ENCODE data around the gene ZCRB1. TPM values are rescaled to one million over a fixed set of nuclear protein-coding genes. Genes with fewer than 3 reads are reported as not detected.
"Not testable (repeated sequence)": the region's sequence is repeated elsewhere in the genome, so short reads cannot be mapped to it uniquely, and the experiment has no call there.

ZCRB1 gene
- total RNA-seq, 2 experiments from 2014 or later, result 55.9 to 62.8 TPM

DNA sequence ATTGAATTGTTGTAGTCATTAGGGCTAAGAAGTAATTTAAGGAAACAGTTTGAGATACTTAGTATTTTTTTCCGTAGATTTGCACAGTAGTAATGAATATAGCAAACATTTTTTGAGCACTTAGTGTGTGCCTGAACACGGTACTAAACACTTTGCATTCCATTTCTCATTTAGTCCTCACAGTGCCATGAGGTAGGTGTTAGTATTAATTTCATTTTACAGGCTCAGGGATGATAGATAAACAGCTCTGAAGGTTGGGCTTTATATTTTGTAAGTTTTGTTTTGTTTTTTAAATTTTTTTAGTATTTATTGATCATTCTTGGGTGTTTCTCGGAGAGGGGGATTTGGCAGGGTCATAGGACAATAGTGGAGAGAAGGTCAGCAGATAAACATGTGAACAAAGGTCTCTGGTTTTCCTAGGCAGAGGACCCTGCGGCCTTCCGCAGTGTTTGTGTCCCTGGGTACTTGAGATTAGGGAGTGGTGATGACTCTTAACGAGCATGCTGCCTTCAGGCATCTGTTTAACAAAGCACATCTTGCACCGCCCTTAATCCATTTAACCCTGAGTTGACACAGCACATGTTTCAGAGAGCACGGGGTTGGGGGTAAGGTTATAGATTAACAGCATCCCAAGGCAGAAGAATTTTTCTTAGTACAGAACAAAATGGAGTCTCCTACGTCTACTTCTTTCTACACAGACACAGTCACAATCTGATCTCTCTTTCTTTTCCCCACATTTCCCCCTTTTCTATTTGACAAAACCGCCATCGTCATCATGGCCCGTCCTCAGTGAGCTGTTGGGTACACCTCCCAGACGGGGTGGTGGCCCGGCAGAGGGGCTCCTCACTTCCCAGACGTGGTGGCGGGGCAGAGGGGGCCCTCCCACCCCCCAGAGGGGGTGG is 23.5 kb upstream of the ZCRB1 start:
- H3K27ac Mint-ChIP-seq; H3K27me3 Mint-ChIP-seq; ATAC-seq; DNase-seq; H3K9me3 Mint-ChIP-seq (ENCODE audit: low read depth); H3K4me1 Mint-ChIP-seq; H3K4me3 Mint-ChIP-seq: not testable (repeated sequence)
- CTCF ChIA-PET, result interaction anchor here (2.2 kb wide), 1 partner anchor 23 kb away, joined by 6 read pairs; no protein-coding TSS in a partner anchor
- peaks cover 23% of the 10 kb centered on the region for H3K36me3 Mint-ChIP-seq

GRCh38 chr12:42346403-42347002 is 20.6 kb upstream of the ZCRB1 start:
- no peak for DNase-seq
- no peaks in the 10 kb centered on the region for H3K9me3 Mint-ChIP-seq (ENCODE audit: low read depth)
- CTCF ChIA-PET, result interaction anchor here (1.2 kb wide), 1 partner anchor 11 kb away, joined by 4 read pairs; no protein-coding TSS in a partner anchor
- no peak overlapping the region for H3K4me3 Mint-ChIP-seq
- no peak for ATAC-seq
- no peak overlapping the region for H3K27ac Mint-ChIP-seq
- H3K27me3 Mint-ChIP-seq, result no peaks in the 10 kb centered on the region
- peaks cover 27% of the 10 kb centered on the region for H3K36me3 Mint-ChIP-seq
- H3K4me1 Mint-ChIP-seq, result peaks cover 13% of the 10 kb centered on the region

GRCh38 chr12:42343721-42344120 is 17.8 kb upstream of the ZCRB1 start:
- H3K4me1 Mint-ChIP-seq, result peaks cover 16% of the 10 kb centered on the region
- CTCF ChIA-PET, result no interaction called here
- H3K27ac Mint-ChIP-seq, result no peak overlapping the region
- H3K4me3 Mint-ChIP-seq, result no peak overlapping the region
- ATAC-seq, result peak; percentile 20
- H3K9me3 Mint-ChIP-seq (ENCODE audit: low read depth), result no peaks in the 10 kb centered on the region
- no peaks in the 10 kb centered on the region for H3K27me3 Mint-ChIP-seq
- no peak for DNase-seq
- peaks cover 24% of the 10 kb centered on the region for H3K36me3 Mint-ChIP-seq

- Mint-ChIP-seq H3K4me3 (no peak overlapping the region), H3K9me3 (ENCODE audit: low read depth) (no peaks in the 10 kb centered on the region), H3K27me3 (no peaks in the 10 kb centered on the region), H3K36me3 (peaks cover 24% of the 10 kb centered on the region), H3K27ac (no peak overlapping the region), H3K4me1 (peaks cover 24% of the 10 kb centered on the region)
- no peak for DNase-seq
- ATAC-seq, result no peak
- CTCF ChIA-PET, result no interaction called here
Observed at GRCh38 chr12:42342028-42342427, 16.1 kb upstream of the ZCRB1 start.

- CTCF ChIA-PET, result no interaction called here
- peak overlapping the region; percentile 44 for H3K27ac Mint-ChIP-seq
- no peaks in the 10 kb centered on the region for H3K27me3 Mint-ChIP-seq
- H3K36me3 Mint-ChIP-seq, result peaks cover 24% of the 10 kb centered on the region
- ATAC-seq (no peak), DNase-seq (no peak)
- peaks cover 32% of the 10 kb centered on the region for H3K4me1 Mint-ChIP-seq
- no peaks in the 10 kb centered on the region for H3K9me3 Mint-ChIP-seq (ENCODE audit: low read depth)
- no peak overlapping the region for H3K4me3 Mint-ChIP-seq
Observed at GRCh38 chr12:42338280-42338679, 12.4 kb upstream of the ZCRB1 start.

DNA sequence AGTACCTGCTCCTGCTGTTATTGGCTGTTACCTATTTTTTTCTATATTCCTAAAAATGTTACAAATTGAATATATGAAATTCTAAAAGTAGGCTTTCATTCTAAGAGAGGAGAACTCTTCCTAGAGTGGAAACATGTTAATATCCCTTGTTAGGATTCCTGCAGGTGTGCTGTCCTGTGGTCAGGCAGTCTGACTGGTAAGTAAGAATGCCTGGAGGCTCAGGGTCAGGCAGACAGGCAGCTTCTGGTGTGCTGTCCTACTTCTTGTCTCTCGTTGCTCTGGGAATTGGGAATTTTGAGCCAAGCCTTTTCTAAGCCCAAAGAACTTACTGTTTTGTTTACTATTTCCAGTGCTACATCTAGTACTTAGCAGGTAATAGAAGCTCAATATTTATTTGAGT is 10.4 kb upstream of the ZCRB1 start:
- DNase-seq (no peak), ATAC-seq (no peak)
- Mint-ChIP-seq H3K4me1 (peaks cover 39% of the 10 kb centered on the region), H3K27me3 (no peaks in the 10 kb centered on the region), H3K4me3 (no peak overlapping the region), H3K9me3 (ENCODE audit: low read depth) (no peaks in the 10 kb centered on the region), H3K36me3 (peaks cover 22% of the 10 kb centered on the region), H3K27ac (no peak overlapping the region)
- CTCF ChIA-PET, result interaction anchor here (1.0 to 1.8 kb wide), 2 partner anchors 35 to 97 kb away, joined by 3 to 5 read pairs; no protein-coding TSS in a partner anchor

DNA sequence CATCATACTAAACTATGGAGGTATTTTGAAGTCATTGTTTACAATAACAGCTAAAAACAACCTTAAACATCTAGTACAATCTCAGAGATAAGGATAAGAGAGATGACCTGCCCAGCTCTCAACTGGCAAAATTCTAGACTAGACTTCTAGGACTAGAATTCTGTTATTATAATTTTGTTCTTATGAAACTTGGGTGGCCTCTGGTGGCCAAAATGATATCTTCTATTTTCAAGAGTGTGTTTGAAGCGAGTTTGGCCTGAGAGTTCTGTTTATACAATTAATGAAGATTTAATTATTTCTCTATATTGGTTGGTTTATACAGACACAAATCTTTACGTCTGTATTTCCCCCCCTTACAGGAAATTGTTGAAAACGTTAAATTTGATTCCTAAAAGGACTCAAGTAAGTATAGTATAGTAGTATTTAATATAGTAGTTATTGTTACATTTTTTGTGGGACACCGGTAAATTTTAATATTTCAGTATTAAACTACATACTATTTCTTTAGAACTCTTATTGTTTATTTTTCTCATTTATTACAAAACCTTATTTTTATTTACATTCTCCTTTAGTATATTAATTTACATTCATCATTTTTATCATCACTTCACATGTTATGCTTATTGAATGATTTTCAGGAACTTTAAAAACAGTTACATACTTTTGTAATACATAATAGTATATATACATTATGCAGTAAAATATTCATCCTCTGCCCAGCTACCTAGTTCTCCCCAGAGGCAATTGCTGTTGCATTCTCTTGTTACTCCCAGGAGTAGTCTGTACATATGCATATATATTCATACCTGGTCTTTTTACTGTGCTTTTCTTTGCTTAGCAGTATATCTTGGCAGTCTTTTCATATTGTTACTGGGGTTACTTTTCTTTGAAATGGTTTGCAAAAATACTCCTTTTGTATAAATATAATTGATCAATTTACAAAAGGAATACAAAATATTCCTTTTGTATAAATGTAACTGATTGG is 6.7 kb upstream of the ZCRB1 start:
- DNase-seq (no peak), ATAC-seq (peak; percentile 53)
- Mint-ChIP-seq H3K27me3 (no peaks in the 10 kb centered on the region), H3K36me3 (peaks cover 11% of the 10 kb centered on the region), H3K4me3 (no peak overlapping the region), H3K4me1 (peaks cover 54% of the 10 kb centered on the region), H3K9me3 (ENCODE audit: low read depth) (no peaks in the 10 kb centered on the region), H3K27ac (no peak overlapping the region)
- CTCF ChIA-PET, result interaction anchor here (0.6 to 1.8 kb wide), 12 partner anchors 9 to 308 kb away, joined by 3 to 5 read pairs (median 3); no protein-coding TSS in a partner anchor

GRCh38 chr12:42330097-42330496 is 4.2 kb upstream of the ZCRB1 start:
- H3K27me3 Mint-ChIP-seq; CTCF ChIA-PET; ATAC-seq; H3K9me3 Mint-ChIP-seq (ENCODE audit: low read depth); H3K4me3 Mint-ChIP-seq; DNase-seq; H3K36me3 Mint-ChIP-seq: not testable (repeated sequence)
- H3K27ac Mint-ChIP-seq, result peak overlapping the region; percentile 2
- peaks cover 58% of the 10 kb centered on the region for H3K4me1 Mint-ChIP-seq

GRCh38 chr12:42327227-42327590 is 1.3 kb upstream of the ZCRB1 start:
- peaks cover 12% of the 10 kb centered on the region for H3K36me3 Mint-ChIP-seq
- H3K27ac Mint-ChIP-seq, result peak overlapping the region; percentile 95
- no peaks in the 10 kb centered on the region for H3K9me3 Mint-ChIP-seq (ENCODE audit: low read depth)
- ATAC-seq, result no peak
- DNase-seq, result no peak
- H3K4me1 Mint-ChIP-seq, result peaks cover 57% of the 10 kb centered on the region
- CTCF ChIA-PET, result interaction anchor here (0.7 kb wide), 1 partner anchor 45 kb away, joined by 3 read pairs; no protein-coding TSS in a partner anchor
- no peaks in the 10 kb centered on the region for H3K27me3 Mint-ChIP-seq
- peak overlapping the region; percentile 98 for H3K4me3 Mint-ChIP-seq

DNA sequence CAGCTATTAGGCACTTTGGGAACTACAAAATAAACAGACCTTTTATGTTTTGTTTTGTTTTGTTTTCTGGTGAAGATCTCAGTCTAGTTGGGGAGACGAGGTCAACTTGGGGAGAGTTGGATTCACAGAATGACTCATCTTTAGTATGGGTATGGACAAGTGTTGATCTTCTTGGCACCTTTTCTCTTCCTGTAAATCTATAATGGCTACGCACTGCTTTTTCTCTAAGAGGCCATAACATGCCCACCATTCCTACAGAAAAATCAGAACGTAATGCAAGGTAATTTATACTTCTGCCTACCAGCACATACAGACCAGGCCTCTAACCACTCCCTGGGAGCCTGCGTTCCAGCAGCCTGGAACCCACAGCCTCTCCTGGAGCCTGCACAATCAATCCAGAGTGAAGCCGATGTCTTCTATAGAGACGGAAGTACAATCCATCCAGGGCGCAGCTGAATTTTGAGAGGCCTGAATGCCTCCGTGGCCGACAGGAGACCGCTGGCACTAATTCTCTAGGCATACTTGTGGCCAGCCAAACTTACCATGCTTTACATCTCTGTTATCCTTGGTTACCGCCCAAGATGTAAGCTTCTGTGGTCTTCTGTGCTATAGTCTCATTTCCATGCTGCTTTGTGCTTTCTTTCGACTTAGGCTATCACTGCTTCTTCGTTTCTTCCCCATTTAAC is 790 bp upstream of the ZCRB1 start:
- Mint-ChIP-seq H3K27ac (peak overlapping the region; percentile 95), H3K36me3 (peaks cover 12% of the 10 kb centered on the region), H3K4me1 (peaks cover 52% of the 10 kb centered on the region), H3K9me3 (ENCODE audit: low read depth) (no peaks in the 10 kb centered on the region), H3K4me3 (peak overlapping the region; percentile 98), H3K27me3 (no peaks in the 10 kb centered on the region)
- ATAC-seq (peak; percentile 27), DNase-seq (no peak)
- CTCF ChIA-PET, result interaction anchor here (0.7 kb wide), 1 partner anchor 46 kb away, joined by 3 read pairs; no protein-coding TSS in a partner anchor

DNA sequence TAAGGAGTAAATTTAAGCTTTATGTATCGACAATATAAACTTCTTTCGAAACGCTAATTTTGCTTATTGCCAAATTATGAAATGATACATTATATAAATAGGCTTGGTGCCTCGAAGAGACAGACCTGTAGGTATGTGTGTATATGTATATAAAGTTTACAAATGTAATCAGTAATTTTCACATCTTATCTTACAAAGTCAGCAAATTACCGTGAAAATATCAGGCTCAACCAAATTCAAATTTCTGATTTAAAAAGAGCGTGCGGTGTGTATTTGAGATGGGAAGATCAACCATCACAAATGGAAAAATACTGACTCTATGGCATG is 605 bp downstream of the ZCRB1 start:
- Mint-ChIP-seq H3K4me3 (peak overlapping the region; percentile 98), H3K4me1 (peaks cover 41% of the 10 kb centered on the region), H3K9me3 (ENCODE audit: low read depth) (no peaks in the 10 kb centered on the region), H3K27me3 (no peaks in the 10 kb centered on the region), H3K36me3 (peaks cover 21% of the 10 kb centered on the region), H3K27ac (peak overlapping the region; percentile 95)
- no peak for DNase-seq
- ATAC-seq, result no peak
- CTCF ChIA-PET, result no interaction called here

DNA sequence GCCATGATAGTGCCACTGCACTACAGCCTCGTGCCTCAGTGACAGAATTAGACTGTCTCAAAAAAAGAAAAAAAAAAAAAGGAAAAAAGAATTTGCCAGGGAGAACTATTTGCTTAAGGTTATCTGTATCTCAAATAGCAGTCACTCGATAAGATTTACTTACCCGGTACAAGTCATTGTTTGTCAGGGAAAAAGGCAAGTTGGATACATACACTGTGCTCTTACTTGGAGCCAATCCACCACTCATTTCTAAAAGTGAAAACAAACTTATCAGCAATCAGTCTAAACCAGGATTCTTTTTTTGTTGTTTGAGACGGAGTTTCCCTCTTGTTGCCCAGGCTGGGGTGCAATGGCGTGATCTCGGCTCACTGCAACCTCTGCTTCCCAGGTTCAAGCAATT is 2.0 kb downstream of the ZCRB1 start:
- H3K4me3 Mint-ChIP-seq, result no peak overlapping the region
- H3K27me3 Mint-ChIP-seq, result no peaks in the 10 kb centered on the region
- peaks cover 26% of the 10 kb centered on the region for H3K36me3 Mint-ChIP-seq
- H3K4me1 Mint-ChIP-seq, result peaks cover 33% of the 10 kb centered on the region
- H3K27ac Mint-ChIP-seq, result no peak overlapping the region
- H3K9me3 Mint-ChIP-seq (ENCODE audit: low read depth), result no peaks in the 10 kb centered on the region
- ATAC-seq (no peak), DNase-seq (no peak)
- CTCF ChIA-PET, result interaction anchor here (0.7 kb wide), 1 partner anchor 8 kb away, joined by 3 read pairs; no protein-coding TSS in a partner anchor
